ENCODE data around the gene PHYKPL.

DNA sequence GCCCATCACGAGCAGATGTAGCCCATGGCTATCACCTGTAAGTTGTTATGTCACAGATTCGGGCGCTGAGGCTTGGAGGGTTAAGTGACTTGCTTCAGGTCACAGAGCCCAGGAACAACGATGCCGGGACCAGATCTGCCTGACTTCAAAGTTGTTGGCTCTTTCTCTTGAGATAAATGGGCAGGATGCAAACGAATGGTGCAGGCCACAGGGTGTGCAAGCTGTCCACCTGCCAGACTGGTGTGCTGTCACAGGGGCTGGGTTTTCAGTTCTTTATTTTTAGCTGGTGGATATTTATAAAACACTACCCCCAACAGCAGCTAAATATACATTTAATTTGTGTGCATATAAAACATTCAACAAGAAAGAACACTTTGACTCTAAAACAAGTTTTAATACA lies 17.7 kb upstream of the PHYKPL start:
- TF ChIP-seq POLR2A (IDR thresholded peaks at IDR 0.05; ENCODE audit: low read depth, low read length) (no peak), POU2F2 (IDR thresholded peaks at IDR 0.05; ENCODE audit: low read depth, low read length) (no peak), SPI1 (IDR thresholded peaks at IDR 0.05; ENCODE audit: low read depth, low read length) (no peak), POLR2AphosphoS5 (IDR thresholded peaks at IDR 0.05; ENCODE audit: low read depth, low read length) (no peak)

Data from GM12891 (cell line).